HG03575 (cell line): ENCODE measurements around the gene HPSE.

Experiments used
- ATAC-seq: cut with Tn5 transposase; IDR thresholded peaks from one replicate; pipeline ENCODE4 v1.9.1; 2021; ENCODE audit not compliant: unreplicated experiment, insufficient number of reproducible peaks, low FRiP score; ENCODE audit errors: extremely low read depth

Gene HPSE

DNA sequence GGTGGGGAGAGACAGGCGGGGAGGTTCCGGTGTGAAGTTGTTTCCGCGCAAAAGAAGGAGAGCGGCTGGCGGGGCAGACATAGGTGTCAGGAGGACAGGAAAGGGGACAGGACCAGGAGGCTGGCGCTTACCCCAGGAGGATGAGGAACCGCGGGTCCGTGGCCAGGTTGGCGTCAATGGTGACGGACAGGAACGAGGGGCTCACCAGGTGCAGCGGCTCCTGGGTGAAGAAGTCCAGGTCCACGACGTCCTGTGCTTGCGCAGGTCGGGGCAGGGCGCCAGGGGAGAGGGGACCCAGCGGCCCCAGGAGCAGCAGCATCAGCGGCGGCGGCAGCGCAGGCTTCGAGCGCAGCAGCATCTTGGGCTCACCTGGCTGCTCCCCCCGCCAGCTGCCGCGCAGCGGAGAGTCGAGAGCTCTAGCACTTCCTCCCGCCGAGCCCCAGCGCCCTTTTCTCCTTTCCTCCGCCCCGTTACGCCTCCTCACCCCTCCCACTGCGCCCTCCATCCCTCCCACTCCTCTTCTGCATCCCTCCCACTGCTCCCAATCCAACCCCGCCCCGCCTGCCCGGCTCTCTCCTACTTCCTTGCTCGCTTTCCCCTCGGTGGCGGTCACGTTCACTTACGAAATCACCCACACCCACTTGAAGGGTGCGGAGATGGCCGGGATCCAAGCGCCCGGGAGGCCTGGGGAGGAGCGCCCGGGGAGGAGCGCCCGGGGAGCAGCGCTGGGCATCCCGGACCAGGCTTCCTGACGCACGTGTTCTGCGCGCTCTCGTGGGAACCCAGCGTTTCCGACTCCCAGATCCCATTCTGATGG lies at the start of gene HPSE:
Gene HPSE, minus strand, starts transcription at position 424 of the 817 bp plus-strand sequence. Its CDS starts 66 bp downstream, at position 358.
- no peak for ATAC-seq

DNA sequence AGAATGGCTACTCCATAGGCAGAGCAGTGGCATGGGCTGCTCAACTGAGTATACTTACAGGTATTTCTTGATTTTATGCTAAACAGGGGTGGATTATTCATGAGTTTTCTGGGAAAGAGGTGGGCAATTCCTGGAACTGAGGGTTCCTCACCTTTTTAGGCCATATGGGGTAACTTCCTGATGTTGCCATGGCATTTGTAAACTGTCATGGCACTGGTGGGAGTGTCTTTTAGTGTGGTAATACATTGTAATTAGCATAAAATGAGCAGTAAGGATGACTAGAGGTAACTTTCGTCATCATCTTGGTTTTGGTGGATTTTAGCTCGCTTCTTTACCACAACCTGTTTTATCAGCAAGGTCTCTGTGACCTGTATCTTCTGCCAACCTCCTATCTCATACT lies 48.2 kb upstream of the HPSE start:
- ATAC-seq, result no peak

DNA sequence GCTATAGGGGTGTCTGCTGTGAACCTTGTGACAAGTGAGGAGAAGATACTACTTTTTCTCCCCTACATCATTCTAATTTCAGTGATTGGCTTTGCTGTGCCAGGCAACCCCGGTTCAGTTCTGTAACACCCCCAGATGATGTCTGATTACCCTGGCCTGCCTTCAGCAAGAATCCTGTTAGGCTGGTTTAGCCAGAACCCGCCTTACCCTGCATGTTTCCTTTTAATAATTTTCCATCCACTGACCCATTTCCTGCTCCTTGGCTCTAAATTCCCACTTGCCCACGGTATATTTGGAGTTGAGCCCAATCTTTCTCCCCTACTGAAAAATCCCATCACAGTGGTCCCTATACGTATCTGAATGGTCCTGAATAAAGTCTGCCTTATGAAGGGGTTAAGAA lies 46.5 kb upstream of the HPSE start:
- no peak for ATAC-seq

DNA sequence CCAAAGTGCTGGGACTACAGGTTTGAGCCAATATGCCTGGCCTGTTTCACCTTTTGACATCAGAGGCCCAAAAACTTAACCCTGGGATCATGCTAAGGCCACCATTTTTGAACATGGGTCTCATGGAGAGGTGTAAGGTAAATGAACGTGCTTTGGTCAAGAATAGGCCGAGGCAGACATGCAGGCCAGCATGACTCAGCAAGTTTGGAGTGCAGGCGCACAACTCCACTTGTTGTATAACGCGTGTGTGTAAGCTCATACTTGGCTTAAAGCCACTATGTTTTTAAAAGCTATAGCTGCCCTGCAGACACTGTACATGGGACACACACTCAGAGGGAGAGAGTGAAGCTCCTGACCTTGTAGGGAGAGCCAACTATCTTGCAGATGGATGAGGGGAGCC lies 43.8 kb upstream of the HPSE start:
- no peak for ATAC-seq

DNA sequence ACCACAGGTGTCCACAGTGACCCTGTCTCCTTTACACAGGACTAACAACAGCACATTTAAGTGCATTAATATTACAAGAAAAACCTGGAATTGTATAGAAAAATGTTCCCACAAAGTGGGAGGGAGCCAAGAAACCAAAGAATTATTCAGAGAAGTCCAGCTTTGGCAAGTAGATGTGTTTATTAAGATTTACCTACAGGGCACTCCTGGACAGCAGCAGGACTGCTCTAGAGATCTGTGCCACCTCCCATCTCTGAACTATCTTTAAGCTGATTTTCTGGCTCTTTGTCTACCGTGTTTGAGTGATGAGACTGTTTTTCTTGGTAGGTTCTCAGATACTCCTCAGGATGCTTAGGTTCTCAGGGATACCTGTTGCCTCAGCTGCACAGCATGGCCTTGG lies 38.3 kb upstream of the HPSE start:
- no peak for ATAC-seq

DNA sequence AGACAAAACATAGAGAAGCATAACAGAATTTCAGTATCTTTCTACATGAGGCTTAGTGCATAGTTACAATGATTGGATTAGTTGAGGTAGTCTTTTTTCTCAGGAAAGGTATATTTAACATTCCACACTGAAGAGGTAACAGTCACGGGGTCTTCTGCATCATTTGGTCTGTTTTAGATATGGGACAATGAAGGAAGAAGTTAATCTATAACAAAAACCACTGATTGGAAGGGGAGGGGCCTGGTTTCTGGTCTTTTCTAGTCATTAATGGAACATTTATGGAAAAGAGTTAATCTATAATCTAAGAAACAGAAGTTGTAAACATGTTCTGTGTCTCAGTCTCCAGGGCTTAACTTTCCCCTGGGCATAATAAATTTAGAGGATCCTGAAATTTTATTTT lies 37.3 kb upstream of the HPSE start:
- no peak for ATAC-seq

DNA sequence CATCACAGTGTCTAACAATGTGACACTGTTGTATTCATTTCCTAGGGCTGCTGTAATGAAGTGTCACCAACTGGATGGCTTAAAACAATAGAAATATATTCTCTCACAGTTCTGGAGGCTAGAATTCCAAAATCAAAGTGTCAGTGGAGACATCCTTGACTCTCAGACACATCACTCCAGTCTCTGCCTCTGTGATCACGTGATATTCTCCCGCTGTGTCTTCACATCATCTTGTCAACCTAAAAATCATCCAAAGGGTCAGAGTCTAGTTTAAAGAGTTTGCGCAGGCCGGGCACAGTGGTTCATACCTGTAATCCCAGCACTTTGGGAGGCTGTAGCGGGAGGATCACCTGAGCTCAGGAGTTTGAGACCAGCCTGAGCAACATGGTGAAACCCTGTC lies 36.6 kb upstream of the HPSE start:
- no peak for ATAC-seq

DNA sequence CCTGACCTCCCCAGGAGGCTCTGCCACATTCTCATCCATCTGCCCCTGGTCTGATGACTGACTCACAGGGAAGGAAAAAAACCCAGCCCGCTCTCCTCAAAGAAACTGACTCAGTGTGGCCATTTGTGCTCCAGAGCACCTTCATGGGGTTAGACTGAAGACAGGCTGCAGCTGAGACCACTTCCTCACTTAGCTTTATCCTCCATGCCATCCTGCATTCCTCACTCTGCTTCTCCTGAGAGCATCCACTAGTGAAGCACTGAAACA lies 35.9 kb upstream of the HPSE start:
- ATAC-seq, result no peak

DNA sequence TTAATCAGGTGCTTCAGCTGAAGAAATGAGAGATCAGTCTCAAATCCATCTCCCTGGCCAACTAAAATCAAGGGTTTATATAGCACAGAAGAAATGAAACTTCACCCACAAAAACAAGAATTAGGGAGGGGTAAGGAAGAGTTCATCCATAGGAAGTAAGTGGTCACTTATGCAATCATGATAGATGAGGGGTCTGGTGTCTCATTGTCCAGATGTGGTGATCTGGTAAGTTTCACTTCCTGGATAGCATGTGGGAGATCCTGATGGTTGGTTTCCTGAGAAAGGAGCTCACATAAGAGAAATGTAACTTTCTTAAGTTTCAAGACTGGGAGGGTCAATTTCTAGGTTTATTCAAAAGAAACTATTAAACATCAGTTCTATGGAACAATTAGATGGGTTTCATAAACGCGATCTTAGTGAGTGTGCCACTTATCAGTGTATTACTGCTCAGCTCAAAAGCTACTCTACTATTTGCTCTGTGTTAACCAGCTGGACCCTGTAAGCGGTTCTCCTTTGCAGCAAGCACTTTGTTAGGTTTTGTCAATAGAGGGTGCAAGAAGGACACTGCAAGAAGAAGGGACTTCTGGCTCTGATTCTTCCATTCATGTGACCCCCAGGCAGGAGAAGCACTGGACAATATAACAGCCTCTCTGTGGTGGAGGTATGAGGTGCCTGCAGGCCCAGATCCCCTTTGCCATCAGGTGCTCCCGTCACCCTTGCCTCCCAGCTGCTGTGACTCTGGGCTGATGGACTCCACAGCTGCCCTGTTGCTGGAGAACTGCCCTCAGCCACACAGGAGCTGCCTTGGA lies 35.4 kb upstream of the HPSE start:
- no peak for ATAC-seq

DNA sequence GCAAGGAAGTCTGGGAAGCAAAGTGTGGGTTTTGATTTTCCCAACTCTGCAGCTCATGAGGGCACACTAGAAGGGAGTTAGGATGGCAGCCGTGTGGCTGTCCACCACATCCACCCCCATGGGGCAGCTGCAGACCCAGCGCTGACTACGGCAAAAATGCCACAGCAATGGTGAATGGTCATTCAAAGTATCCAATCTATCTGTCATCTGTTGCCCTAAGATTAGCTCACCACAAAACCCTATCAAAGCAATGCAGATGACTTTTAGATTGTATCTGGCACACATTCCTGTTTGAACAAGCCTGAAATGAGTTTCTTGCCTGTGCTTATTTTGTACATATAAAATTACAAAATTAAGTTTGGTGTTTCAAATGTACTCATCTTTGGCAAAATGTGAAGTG lies 29.7 kb upstream of the HPSE start:
- no peak for ATAC-seq

DNA sequence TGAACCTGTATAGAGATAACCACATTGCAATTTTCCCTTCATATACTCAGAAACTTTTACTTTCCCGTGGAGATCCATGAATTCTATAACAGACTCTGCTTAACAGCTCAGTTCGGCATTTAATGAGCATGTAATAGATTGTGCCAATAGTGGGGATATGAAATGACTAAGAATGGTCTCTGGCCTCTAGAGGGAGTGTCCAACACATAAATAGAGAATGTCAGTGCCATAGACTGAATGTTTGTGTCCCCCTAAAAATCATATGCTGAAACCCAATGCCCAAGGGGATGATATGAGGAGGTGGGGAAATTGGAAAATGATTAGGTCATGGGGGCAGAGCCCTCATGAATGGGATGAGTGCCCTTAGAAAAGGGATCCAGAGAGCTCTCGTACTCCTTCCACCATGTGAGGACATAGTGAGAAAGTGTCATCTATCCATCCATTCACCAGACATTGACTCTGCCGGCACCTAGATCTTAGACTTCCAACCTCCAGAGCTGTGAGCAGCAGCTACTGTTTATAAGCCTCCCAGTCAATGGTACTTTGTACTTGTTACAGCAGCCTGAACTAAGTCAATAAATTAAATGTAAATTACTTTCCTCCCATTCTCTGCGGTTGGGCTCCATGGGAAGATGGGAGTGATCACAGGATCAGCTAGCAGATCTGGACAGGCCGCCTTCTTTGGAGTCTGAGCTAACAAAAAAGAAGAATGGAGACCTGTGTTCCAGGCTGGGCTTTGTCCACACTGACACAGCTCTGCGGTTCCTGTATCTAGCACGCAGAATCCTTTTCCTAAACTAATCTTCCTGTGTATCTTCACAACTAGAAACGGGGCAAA lies 28.1 kb upstream of the HPSE start:
- no peak for ATAC-seq

DNA sequence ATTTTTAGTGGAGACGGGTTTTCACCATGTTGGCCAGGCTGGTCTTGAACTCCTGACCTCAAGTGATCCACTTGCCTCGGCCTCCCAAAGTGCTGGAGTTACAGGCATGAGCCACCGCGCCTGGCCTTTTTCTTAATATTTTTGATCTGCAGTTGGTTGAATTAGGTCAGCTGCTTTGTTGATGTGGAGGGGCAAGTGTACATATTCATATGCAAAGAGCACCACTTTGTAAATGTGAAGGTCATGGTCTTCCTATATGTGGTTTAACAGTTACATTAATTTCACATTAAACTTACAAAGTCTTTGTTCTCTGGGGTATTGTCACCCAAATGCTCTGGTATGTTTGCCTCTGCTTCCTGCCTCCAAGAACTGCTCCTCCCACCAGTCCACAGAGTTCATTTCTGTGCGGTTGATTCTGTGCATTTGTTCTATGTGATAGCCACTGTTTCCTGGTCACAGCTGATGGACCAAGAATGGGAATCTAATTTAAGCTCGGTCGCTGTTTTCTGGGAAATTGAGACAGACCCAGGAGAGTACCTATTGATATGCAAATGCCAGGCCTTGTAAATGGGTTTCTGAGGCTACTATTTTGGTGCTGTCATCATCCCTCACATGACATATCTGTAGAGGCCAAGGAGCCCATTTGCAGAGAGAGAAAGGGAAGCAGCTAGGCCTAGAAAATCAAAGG lies 26.9 kb upstream of the HPSE start:
- ATAC-seq, result no peak

DNA sequence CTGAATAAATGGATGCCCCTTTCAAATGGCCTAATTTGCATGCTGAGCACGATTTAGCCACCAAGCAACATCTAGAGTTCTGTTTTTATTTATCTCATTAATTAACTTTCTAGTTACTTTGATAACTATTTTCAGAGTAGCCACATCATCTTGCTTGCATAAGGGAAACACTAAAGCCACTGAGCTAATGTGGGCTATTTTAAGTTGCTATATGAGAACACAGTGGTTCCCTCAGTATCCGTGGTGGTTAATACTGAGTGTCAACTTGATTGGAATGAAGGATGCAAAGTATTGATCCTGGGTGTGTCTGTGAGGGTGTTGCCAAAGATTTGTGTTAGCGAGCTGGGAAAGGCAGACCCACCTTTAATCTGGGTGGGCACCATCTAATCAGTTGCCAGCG lies 25.4 kb upstream of the HPSE start:
- ATAC-seq, result no peak

DNA sequence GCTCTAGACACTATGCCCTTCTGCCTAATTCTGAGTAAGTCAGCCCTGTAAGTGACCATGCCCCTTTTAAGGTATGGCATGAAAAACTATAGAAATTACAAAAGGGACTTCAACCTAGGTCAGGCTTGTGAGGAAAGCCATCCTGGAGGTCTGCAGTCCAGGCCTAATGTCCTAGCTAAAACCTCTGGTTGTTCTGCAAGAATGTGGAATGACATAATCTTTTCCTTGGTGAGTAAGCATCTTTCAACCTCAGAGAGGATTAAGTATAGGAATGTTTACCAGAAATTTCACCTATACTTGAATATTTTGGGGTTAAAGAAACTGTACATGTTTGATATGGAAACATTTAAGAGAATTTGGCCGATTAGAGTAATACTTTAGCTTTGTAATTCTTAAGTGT lies 23.8 kb upstream of the HPSE start:
- ATAC-seq, result no peak

DNA sequence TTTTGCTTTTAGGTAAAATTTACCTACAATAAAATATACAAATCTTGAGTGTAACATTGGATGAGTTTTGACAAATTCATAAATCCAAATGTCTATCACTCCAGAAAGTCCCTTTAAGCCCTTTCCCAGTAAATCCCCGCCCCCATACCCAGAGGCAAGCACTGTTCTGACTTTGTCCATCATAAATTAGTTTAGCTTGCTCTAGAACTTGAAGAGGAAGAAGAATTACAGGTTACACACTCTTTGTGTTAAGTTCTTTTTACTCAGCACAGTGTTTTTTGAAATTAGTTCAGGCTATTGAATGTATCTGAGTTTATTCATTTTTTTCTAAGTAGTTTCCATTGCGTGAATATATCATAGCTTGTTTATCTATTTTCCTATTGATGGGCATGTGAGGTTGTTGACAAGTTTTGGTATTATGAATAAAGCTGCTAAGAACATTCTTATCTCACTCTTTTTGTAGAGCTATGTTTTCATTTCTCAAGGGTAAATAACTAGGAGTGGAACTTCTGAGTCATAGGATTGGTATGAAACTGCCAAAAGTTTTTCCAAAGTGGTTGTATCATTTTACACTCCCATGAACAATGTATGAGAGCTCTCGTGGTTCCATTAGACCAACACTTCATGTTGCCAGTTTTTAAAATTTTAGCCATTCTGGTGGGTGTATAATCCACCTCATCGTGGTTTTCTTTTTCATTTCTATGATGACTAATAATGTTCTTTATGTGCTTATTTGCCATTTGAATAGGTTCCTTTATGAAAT lies 22.4 kb upstream of the HPSE start:
- no peak for ATAC-seq

DNA sequence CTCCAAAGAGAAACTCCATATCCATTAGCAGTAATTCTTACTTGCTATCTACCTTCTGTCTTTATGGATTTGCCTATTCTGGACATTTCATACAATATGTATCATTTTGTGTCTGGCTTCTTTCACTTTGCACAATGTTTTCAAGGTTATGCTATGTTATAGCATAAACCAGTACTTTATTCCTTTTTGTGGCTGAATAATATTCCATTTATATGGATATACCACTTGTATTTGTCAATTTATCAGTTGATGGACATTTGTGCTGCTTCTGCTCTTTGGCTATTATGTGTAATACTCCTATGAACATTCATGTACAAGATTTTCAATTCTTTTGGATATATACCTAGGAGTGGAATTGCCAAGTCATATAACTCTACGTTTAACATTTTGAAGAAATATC lies 18.9 kb upstream of the HPSE start:
- ATAC-seq, result no peak

DNA sequence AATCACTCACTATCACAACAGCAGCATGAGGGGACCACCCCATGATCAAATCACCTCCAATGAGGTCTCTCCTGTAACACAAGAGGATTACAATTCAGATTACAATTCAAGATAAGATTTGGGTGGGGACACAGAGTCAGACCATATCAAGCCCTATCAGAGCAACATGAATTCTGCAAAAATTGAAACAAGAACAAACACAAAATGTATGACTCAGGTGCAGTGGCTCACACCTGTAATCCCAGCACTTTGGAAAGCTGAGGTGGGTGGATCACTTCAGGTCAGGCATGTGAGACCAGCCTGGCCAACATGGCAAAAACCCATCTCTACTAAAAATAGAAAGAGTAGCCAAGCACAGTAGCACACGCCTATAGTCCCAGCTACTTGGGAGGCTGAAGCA lies 13.4 kb upstream of the HPSE start:
- ATAC-seq, result no peak

DNA sequence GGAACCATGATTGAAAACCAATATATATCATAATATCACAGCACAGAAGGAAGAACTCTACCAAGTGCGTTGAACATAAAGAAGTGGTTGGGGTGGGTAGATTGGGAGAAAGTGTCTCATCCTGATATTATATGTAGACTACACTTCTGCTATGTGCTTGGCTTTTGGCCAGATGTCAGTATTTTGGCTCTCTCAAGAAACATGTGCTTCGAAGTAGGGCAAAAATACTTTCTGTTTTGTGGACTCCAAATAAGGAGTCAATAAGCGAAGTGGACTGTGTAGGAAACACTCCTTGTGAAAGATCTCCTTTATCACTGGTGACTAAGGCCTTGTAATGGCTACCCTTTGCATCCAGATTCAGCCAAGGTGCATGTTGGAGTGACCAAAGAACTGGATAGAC lies 7.8 kb upstream of the HPSE start:
- no peak for ATAC-seq
